ENCODE data around the gene EZR.
"Not testable (repeated sequence)": the region's sequence is repeated elsewhere in the genome, so short reads cannot be mapped to it uniquely, and the experiment has no call there.

The EZR gene

DNA sequence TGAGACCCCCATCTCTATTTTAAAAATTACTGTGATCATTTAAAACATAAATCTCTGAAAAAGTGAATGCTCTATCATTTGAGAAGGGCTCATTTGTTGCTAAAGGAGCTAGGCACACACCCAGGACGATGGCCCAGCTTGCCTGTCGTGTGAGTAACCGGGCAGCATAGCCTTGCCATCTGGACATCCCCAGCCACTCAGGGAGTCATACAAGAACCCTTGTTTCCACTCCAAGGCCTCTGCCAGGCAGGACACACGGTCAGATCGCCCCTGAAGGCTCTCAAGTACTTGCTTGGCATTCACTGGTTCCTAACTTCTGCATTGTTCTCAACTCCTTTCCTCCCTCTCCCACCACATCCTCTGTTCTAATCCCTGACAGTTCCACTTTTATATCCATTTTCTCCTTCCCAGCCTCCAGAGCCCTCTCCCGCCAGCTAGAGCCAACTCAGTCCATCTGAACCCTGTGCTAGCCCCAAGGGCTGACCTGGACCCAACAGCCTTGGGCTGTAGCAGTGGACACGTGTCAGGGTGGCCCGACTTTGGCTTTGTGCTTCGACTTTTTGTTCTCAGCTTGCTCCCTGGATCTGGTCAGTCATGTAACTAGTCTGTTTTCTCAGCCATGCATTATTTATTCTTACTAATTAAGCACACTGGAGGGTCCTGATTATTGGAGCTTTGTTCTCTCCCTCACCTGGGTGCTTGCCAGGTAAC, 15.7 kb upstream of the EZR start:
- H3K9ac ChIP-seq (ENCODE audit: low read length): no peak overlapping the region
- TF ChIP-seq, protein P1, sequence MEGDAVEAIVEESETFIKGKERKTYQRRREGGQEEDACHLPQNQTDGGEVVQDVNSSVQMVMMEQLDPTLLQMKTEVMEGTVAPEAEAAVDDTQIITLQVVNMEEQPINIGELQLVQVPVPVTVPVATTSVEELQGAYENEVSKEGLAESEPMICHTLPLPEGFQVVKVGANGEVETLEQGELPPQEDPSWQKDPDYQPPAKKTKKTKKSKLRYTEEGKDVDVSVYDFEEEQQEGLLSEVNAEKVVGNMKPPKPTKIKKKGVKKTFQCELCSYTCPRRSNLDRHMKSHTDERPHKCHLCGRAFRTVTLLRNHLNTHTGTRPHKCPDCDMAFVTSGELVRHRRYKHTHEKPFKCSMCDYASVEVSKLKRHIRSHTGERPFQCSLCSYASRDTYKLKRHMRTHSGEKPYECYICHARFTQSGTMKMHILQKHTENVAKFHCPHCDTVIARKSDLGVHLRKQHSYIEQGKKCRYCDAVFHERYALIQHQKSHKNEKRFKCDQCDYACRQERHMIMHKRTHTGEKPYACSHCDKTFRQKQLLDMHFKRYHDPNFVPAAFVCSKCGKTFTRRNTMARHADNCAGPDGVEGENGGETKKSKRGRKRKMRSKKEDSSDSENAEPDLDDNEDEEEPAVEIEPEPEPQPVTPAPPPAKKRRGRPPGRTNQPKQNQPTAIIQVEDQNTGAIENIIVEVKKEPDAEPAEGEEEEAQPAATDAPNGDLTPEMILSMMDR (IDR thresholded peaks at IDR 0.05; ENCODE audit: low read length): no peak
- TF ChIP-seq EZH2 (IDR thresholded peaks at IDR 0.05; ENCODE audit: borderline replicate concordance, low read length): no peak
- no peak overlapping the region for H3K4me3 ChIP-seq (ENCODE audit: low read depth, low read length, poor library complexity, severe bottlenecking)
- H3K27me3 ChIP-seq (ENCODE audit: insufficient read depth, low read length): no peaks in the 10 kb centered on the region
- H3K79me2 ChIP-seq (ENCODE audit: insufficient read depth, low read length): no peaks in the 10 kb centered on the region
- no peak overlapping the region for H3K27ac ChIP-seq (ENCODE audit: low read depth, low read length, poor library complexity, severe bottlenecking)
- no peak overlapping the region for H2AFZ ChIP-seq (ENCODE audit: low read length)
- no peaks in the 10 kb centered on the region for H3F3A ChIP-seq (ENCODE audit: insufficient read depth, low read length)
- H3K9me3 ChIP-seq (ENCODE audit: low read length): no peaks in the 10 kb centered on the region
- H3K4me1 ChIP-seq (ENCODE audit: insufficient read depth, low read length, severe bottlenecking): peaks cover 10% of the 10 kb centered on the region
- no peak overlapping the region for H3K4me2 ChIP-seq (ENCODE audit: low read length)
- no peaks in the 10 kb centered on the region for H3K9me2 ChIP-seq (ENCODE audit: low read depth, low read length)
- no peaks in the 10 kb centered on the region for H3K36me3 ChIP-seq (ENCODE audit: insufficient read depth, low read length)
- no peaks in the 10 kb centered on the region for H4K20me1 ChIP-seq (ENCODE audit: insufficient read depth, low read length)

DNA sequence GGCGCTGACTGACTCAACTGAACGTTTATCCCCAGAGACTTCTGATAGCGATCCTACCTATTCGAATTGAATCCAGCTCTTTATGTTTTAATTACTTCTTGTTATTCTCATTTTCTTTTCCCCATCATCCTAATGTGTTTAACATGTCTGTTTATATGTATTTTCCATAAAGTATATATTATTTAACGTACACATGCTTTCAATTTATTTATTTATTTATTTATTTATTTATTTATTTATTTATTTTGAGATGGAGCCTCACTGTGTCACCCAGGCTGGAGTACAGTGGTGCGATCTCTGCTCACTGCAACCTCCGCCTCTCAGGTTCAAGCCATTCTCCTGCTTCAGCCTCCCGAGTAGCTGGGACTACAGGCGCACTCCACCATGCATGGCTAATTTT, 13.6 kb upstream of the EZR start:
- not testable (repeated sequence) for H3K36me3 ChIP-seq (ENCODE audit: insufficient read depth, low read length); H3K9me2 ChIP-seq (ENCODE audit: low read depth, low read length); H3K27me3 ChIP-seq (ENCODE audit: insufficient read depth, low read length); H3K9me3 ChIP-seq (ENCODE audit: low read length); H2AFZ ChIP-seq (ENCODE audit: low read length); H4K20me1 ChIP-seq (ENCODE audit: insufficient read depth, low read length); H3K4me2 ChIP-seq (ENCODE audit: low read length); H3K79me2 ChIP-seq (ENCODE audit: insufficient read depth, low read length); H3K27ac ChIP-seq (ENCODE audit: low read depth, low read length, poor library complexity, severe bottlenecking); H3F3A ChIP-seq (ENCODE audit: insufficient read depth, low read length); H3K9ac ChIP-seq (ENCODE audit: low read length); H3K4me3 ChIP-seq (ENCODE audit: low read depth, low read length, poor library complexity, severe bottlenecking)
- peaks cover 10% of the 10 kb centered on the region for H3K4me1 ChIP-seq (ENCODE audit: insufficient read depth, low read length, severe bottlenecking)

DNA sequence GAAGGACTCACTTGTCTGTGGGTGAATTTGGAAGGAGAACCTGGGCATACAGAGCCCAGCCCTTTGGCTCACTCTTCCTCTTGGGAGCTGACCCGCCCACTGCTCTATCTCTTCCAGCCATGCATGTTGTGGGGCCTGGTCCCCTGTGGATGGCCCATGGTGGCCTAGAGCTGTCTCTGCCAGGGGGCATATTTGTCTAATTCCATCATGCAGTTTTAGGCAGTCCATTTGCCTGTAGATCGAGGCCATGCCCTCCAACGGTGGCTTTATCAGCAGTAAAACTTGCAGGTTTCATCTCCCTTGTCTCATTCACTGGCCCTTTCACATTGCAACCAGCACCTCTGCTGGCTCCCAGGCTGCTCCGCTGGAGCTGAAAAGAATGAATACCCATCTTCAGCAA, 12.9 kb upstream of the EZR start:
- Histone ChIP-seq H3F3A (ENCODE audit: insufficient read depth, low read length) (no peaks in the 10 kb centered on the region), H3K27ac (ENCODE audit: low read depth, low read length, poor library complexity, severe bottlenecking) (no peak overlapping the region), H3K9me3 (ENCODE audit: low read length) (no peaks in the 10 kb centered on the region), H2AFZ (ENCODE audit: low read length) (no peak overlapping the region), H3K4me3 (ENCODE audit: low read depth, low read length, poor library complexity, severe bottlenecking) (no peak overlapping the region), H3K27me3 (ENCODE audit: insufficient read depth, low read length) (no peaks in the 10 kb centered on the region), H4K20me1 (ENCODE audit: insufficient read depth, low read length) (no peaks in the 10 kb centered on the region), H3K36me3 (ENCODE audit: insufficient read depth, low read length) (no peaks in the 10 kb centered on the region), H3K9me2 (ENCODE audit: low read depth, low read length) (no peaks in the 10 kb centered on the region), H3K9ac (ENCODE audit: low read length) (no peak overlapping the region), H3K79me2 (ENCODE audit: insufficient read depth, low read length) (no peaks in the 10 kb centered on the region), H3K4me2 (ENCODE audit: low read length) (no peak overlapping the region), H3K4me1 (ENCODE audit: insufficient read depth, low read length, severe bottlenecking) (peaks cover 16% of the 10 kb centered on the region)
- TF ChIP-seq EZH2 (IDR thresholded peaks at IDR 0.05; ENCODE audit: borderline replicate concordance, low read length): no peak
- TF ChIP-seq, protein P1 (IDR thresholded peaks at IDR 0.05; ENCODE audit: low read length): no peak

DNA sequence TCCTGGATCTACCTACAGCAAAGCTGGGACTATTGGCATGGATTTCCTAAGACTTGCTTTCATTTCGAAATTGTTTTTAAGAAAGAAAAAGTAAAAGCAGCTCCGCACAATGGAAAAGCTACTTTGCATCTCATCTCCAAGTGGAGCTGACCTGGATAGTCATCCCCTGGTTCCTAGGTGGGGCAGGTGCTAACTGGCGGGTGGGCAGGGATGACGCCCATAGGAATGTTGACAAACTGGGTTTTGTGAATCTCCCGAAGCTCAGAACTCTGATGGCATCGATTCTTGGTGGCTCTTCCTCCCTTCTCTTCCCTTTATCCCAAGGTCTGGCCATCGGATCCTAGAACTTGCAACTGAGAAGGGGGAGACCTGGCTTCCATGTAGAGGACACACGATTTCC, 12.4 kb upstream of the EZR start:
- peaks cover 21% of the 10 kb centered on the region for H3K4me1 ChIP-seq (ENCODE audit: insufficient read depth, low read length, severe bottlenecking)
- no peaks in the 10 kb centered on the region for H4K20me1 ChIP-seq (ENCODE audit: insufficient read depth, low read length)
- no peaks in the 10 kb centered on the region for H3K27me3 ChIP-seq (ENCODE audit: insufficient read depth, low read length)
- no peaks in the 10 kb centered on the region for H3K79me2 ChIP-seq (ENCODE audit: insufficient read depth, low read length)
- H3K9ac ChIP-seq (ENCODE audit: low read length): no peak overlapping the region
- H3K27ac ChIP-seq (ENCODE audit: low read depth, low read length, poor library complexity, severe bottlenecking): no peak overlapping the region
- TF ChIP-seq EZH2 (IDR thresholded peaks at IDR 0.05; ENCODE audit: borderline replicate concordance, low read length): no peak
- TF ChIP-seq, protein P1 (IDR thresholded peaks at IDR 0.05; ENCODE audit: low read length): no peak
- no peak overlapping the region for H3K4me3 ChIP-seq (ENCODE audit: low read depth, low read length, poor library complexity, severe bottlenecking)
- H3K4me2 ChIP-seq (ENCODE audit: low read length): no peak overlapping the region
- H3K9me3 ChIP-seq (ENCODE audit: low read length): no peaks in the 10 kb centered on the region
- no peak overlapping the region for H2AFZ ChIP-seq (ENCODE audit: low read length)
- no peaks in the 10 kb centered on the region for H3K9me2 ChIP-seq (ENCODE audit: low read depth, low read length)
- no peaks in the 10 kb centered on the region for H3F3A ChIP-seq (ENCODE audit: insufficient read depth, low read length)
- no peaks in the 10 kb centered on the region for H3K36me3 ChIP-seq (ENCODE audit: insufficient read depth, low read length)
